8988T (cell line): ENCODE data around the gene RMC1.
"Not testable (repeated sequence)": the region's sequence is repeated elsewhere in the genome, so short reads cannot be mapped to it uniquely, and the experiment has no call there.

ENCODE experiments used
- DNase-seq: peaks from one replicate; pipeline ENCODE4 v3.0.0; 2011

RMC1 gene

GRCh38 chr18:23498877-23499276 is 4.4 kb upstream of the RMC1 start:
- DNase-seq = peak; percentile 95

GRCh38 chr18:23499291-23499781 is 4.0 kb upstream of the RMC1 start:
- no peak for DNase-seq

GRCh38 chr18:23501626-23502025 is 1.7 kb upstream of the RMC1 start:
- DNase-seq = no peak

GRCh38 chr18:23502516-23503037 is 734 bp upstream of the RMC1 start:
- no peak for DNase-seq

- DNase-seq = no peak
These were observed 643 bp downstream of the RMC1 start for GRCh38 chr18:23503963-23504344.

- no peak for DNase-seq
These were observed 1.4 kb downstream of the RMC1 start for GRCh38 chr18:23504720-23505119.

- DNase-seq = no peak
These were observed 3.1 kb downstream of the RMC1 start for GRCh38 chr18:23506393-23506792.

- DNase-seq = not testable (repeated sequence)
These were observed 7.6 kb downstream of the RMC1 start for GRCh38 chr18:23510923-23511322.

- not testable (repeated sequence) for DNase-seq
These were observed 8.9 kb downstream of the RMC1 start for GRCh38 chr18:23512216-23512615.

GRCh38 chr18:23512641-23513040 is 9.3 kb downstream of the RMC1 start:
- no peak for DNase-seq

- DNase-seq = peak; percentile 69
These were observed 12.7 kb downstream of the RMC1 start for GRCh38 chr18:23515911-23516546.

GRCh38 chr18:23519734-23520133 is 16.4 kb downstream of the RMC1 start:
- DNase-seq = no peak

GRCh38 chr18:23521271-23521670 is 18.0 kb downstream of the RMC1 start:
- DNase-seq = no peak

GRCh38 chr18:23521907-23522306 is 18.6 kb downstream of the RMC1 start:
- no peak for DNase-seq

- no peak for DNase-seq
These were observed 20.3 kb downstream of the RMC1 start for GRCh38 chr18:23523429-23524212.

- DNase-seq = no peak
These were observed 20.9 kb downstream of the RMC1 start for GRCh38 chr18:23524213-23524707.

GRCh38 chr18:23526501-23527063 is 23.3 kb downstream of the RMC1 start:
- DNase-seq = no peak

- DNase-seq = no peak
These were observed 25.5 kb downstream of the RMC1 start for GRCh38 chr18:23528580-23529472.

GRCh38 chr18:23529604-23530003 is 26.3 kb downstream of the RMC1 start:
- peak; percentile 87 for DNase-seq

- no peak for DNase-seq
These were observed 26.9 kb downstream of the RMC1 start for GRCh38 chr18:23530195-23530594.

GRCh38 chr18:23531912-23532311 is 28.6 kb downstream of the RMC1 start:
- no peak for DNase-seq

GRCh38 chr18:23532848-23533247 is 29.5 kb downstream of the RMC1 start:
- DNase-seq = no peak

- no peak for DNase-seq
These were observed 31.0 kb downstream of the RMC1 start for GRCh38 chr18:23534276-23534675.
